HCT116 (cell line): ENCODE results near the gene MAP3K4. TPM values are rescaled to one million over a fixed set of nuclear protein-coding genes. Genes with fewer than 3 reads are reported as not detected.

Source experiments
- ATAC-seq: fragments of 200-7000 bp; cut with Tn5 transposase; 2 replicates; pipeline ENCODE4 v1.9.1; 2020; ENCODE audit warnings: mild to moderate bottlenecking, moderate library complexity
- BruUV-seq: library from RNA; stranded (reverse); fragments of 400-500 nt; replicated peaks from 2 replicates; lab custom pipeline; 2021; lab: Mats Ljungman, UMichigan
- CTCF ChIA-PET: fragments of 300-600 bp; sonication (Branson Sonifier 250); formaldehyde crosslinking; loops from one replicate; lab custom pipeline; 2021; ENCODE audit warnings: antibody characterized with exemption; lab: Charles Lee
- POLR2A ChIA-PET: fragments of 300-600, 350-600 bp; sonication (Branson Sonifier 250); formaldehyde crosslinking; loops from one replicate; lab custom pipeline; 2021; ENCODE audit warnings: antibody characterized with exemption; lab: Charles Lee
- RAD21 ChIA-PET, 2 experiments: fragments of 300-600 bp; sonication (Branson Sonifier 250); formaldehyde crosslinking; loops; one replicate each; lab custom pipeline; 2023; ENCODE audit warnings: low total read pairs in 2 of 2; ENCODE audit not compliant: uncharacterized antibody in 2 of 2, unreplicated experiment in 2 of 2, low non-redundant PET in 1 of 2; lab: Charles Lee
- DNase-seq: peaks from one replicate; pipeline ENCODE4 v3.0.0-alpha.2; 2010; ENCODE audit warnings: low read depth, low spot score
- H2AFZ ChIP-seq: fragments of 200-600 bp; shearing (Covaris generic), sonication (generic); 2 replicates; pipeline ENCODE4 v1.6.1; 2017; ENCODE audit warnings: low read depth, mixed run types, mixed read lengths, antibody characterized with exemption, low read length; ENCODE audit not compliant: poor library complexity, severe bottlenecking
- H3K27ac ChIP-seq: 2 replicates; pipeline ENCODE4 v1.5.1; 2012; ENCODE audit warnings: low read depth, low read length
- H3K27me3 ChIP-seq: fragments of 200-600 bp; sonication (generic); 2 replicates; pipeline ENCODE4 v1.6.1; 2016; ENCODE audit warnings: mixed run types, low read length, mixed read lengths; ENCODE audit not compliant: insufficient read depth
- H3K36me3 ChIP-seq, 2 experiments: fragments of 200-500 bp in 1 of 2; fragments of 200-600 bp in 1 of 2; sonication (Bioruptor generic) in 1 of 2; sonication (generic) in 1 of 2; 2 replicates each; pipeline versions ENCODE4 v1.5.1 to v1.6.1; 2014 to 2016; ENCODE audit warnings: low read length in 2 of 2, inconsistent platforms in 1 of 2, mixed read lengths in 1 of 2, mixed run types in 1 of 2; ENCODE audit not compliant: insufficient read depth in 2 of 2, control insufficient read depth in 1 of 2
- H3K4me1 ChIP-seq, 2 experiments: fragments of 200-600 bp in 1 of 2; sonication (generic) in 1 of 2; 2 replicates each; pipeline versions ENCODE4 v1.5.1 to v1.6.1; 2012 to 2017; ENCODE audit warnings: low read length in 2 of 2, inconsistent platforms in 1 of 2, mild to moderate bottlenecking in 1 of 2, mixed read lengths in 1 of 2, mixed run types in 1 of 2, moderate library complexity in 1 of 2; ENCODE audit not compliant: insufficient read depth in 2 of 2, control insufficient read depth in 1 of 2
- H3K4me2 ChIP-seq: fragments of 200-600 bp; sonication (generic); 2 replicates; pipeline ENCODE4 v1.6.1; 2017; ENCODE audit warnings: mixed run types, low read length, mixed read lengths
- H3K4me3 ChIP-seq, 2 experiments: fragments of 200-600 bp in 1 of 2; sonication (generic) in 1 of 2; replicated peaks in 1 of 2; 2 replicates each; pipeline ENCODE4 v1.5.1; 2011 to 2016; ENCODE audit warnings: low read length in 2 of 2, control low read depth in 1 of 2, low read depth in 1 of 2, mild to moderate bottlenecking in 1 of 2, mixed read lengths in 1 of 2, mixed run types in 1 of 2
- H3K79me2 ChIP-seq: fragments of 200-600 bp; sonication (generic); 2 replicates; pipeline ENCODE4 v1.6.1; 2017; ENCODE audit warnings: mild to moderate bottlenecking, mixed run types, low read length, moderate library complexity, mixed read lengths; ENCODE audit not compliant: insufficient read depth
- H3K9ac ChIP-seq: fragments of 200-600 bp; sonication (generic); 2 replicates; pipeline ENCODE4 v1.6.1; 2016; ENCODE audit warnings: low read length, mixed read lengths
- H3K9me2 ChIP-seq: fragments of 200-600 bp; sonication (generic), shearing (Covaris generic); 2 replicates; pipeline ENCODE4 v1.6.1; 2017; ENCODE audit warnings: mixed run types, mild to moderate bottlenecking, moderate library complexity; ENCODE audit not compliant: insufficient read depth
- H3K9me3 ChIP-seq, 2 experiments: fragments of 200-500 bp in 1 of 2; fragments of 200-600 bp in 1 of 2; sonication (Bioruptor generic) in 1 of 2; sonication (generic) in 1 of 2; 2 replicates each; pipeline ENCODE4 v1.6.1; 2014 to 2017; ENCODE audit warnings: low read length in 2 of 2, mixed read lengths in 2 of 2, inconsistent platforms in 1 of 2, low read depth in 1 of 2, mild to moderate bottlenecking in 1 of 2, mixed run types in 1 of 2, moderate library complexity in 1 of 2; ENCODE audit not compliant: control insufficient read depth in 1 of 2, insufficient read depth in 1 of 2
- H4K20me1 ChIP-seq: fragments of 200-600 bp; sonication (generic), shearing (Covaris generic); 2 replicates; pipeline ENCODE4 v1.6.1; 2017; ENCODE audit warnings: mixed run types, mild to moderate bottlenecking, moderate library complexity; ENCODE audit not compliant: insufficient read depth
- CEBPB ChIP-seq: IDR thresholded peaks from 2 replicates; pipeline ENCODE4 v1.6.1; 2012; ENCODE audit warnings: low read depth
- EGR1 ChIP-seq: IDR thresholded peaks from 2 replicates; pipeline ENCODE4 v1.6.1; 2012; ENCODE audit warnings: low read depth
- ELF1 ChIP-seq: IDR thresholded peaks from 2 replicates; pipeline ENCODE4 v1.6.1; 2012; ENCODE audit warnings: low read depth, borderline replicate concordance
- EZH2 ChIP-seq: fragments of 200-600 bp; sonication (generic); IDR thresholded peaks from 2 replicates; pipeline ENCODE4 v1.6.1; 2017; ENCODE audit warnings: antibody characterized with exemption, mixed run types
- EZH2phosphoT487 ChIP-seq: fragments of 200-600 bp; IDR thresholded peaks from 2 replicates; pipeline ENCODE4 v1.6.1; 2018; ENCODE audit warnings: antibody characterized with exemption, borderline replicate concordance
- FOSL1 ChIP-seq: IDR thresholded peaks from 2 replicates; pipeline ENCODE4 v1.6.1; 2012; ENCODE audit warnings: low read depth
- MAX ChIP-seq: IDR thresholded peaks from 2 replicates; pipeline ENCODE4 v1.6.1; 2012
- POLR2A ChIP-seq: IDR thresholded peaks from 2 replicates; pipeline ENCODE4 v1.7.0; 2011; ENCODE audit warnings: borderline replicate concordance; ENCODE audit not compliant: insufficient read depth, insufficient read length; ENCODE audit errors: extremely low read depth
- POLR2AphosphoS5 ChIP-seq: IDR thresholded peaks from 2 replicates; pipeline ENCODE4 v1.6.1; 2011; ENCODE audit warnings: mild to moderate bottlenecking, low read depth, low read length, moderate library complexity
- RAD21 ChIP-seq: IDR thresholded peaks from 2 replicates; pipeline ENCODE4 v1.6.1; 2012; ENCODE audit warnings: low read depth, mild to moderate bottlenecking
- REST ChIP-seq: IDR thresholded peaks from 2 replicates; pipeline ENCODE4 v1.6.1; 2012; ENCODE audit warnings: low read depth
- SRF ChIP-seq: IDR thresholded peaks from 2 replicates; pipeline ENCODE4 v1.6.1; 2012; ENCODE audit warnings: low read depth
- YY1 ChIP-seq: IDR thresholded peaks from 2 replicates; pipeline ENCODE4 v1.6.1; 2011; ENCODE audit warnings: low read length, low read depth, moderate library complexity, mild to moderate bottlenecking; ENCODE audit not compliant: insufficient replicate concordance; ENCODE audit errors: extremely low read depth
- ZFX ChIP-seq: fragments of 450-650 bp; IDR thresholded peaks from 2 replicates; pipeline ENCODE4 v1.6.1; 2017
- ZNF274 ChIP-seq: fragments of 200-500 bp; sonication (Bioruptor generic); IDR thresholded peaks from 2 replicates; pipeline ENCODE4 v1.6.1; 2014; ENCODE audit warnings: mild to moderate bottlenecking, low read depth, low read length, inconsistent platforms
- intact Hi-C: fragments of 100-400 bp; cut with micrococcal nuclease; formaldehyde crosslinking; loops from 2 replicates; pipeline ENCODE4 v1.10.0; 2022
- total RNA-seq: library from RNA; stranded (reverse); gene quantifications from one replicate; pipeline ENCODE4 v1.2.1, GENCODE V29; 2021; ENCODE audit not compliant: unreplicated experiment

Gene MAP3K4
- total RNA-seq, 1 experiment from 2014 or later = 46.5 TPM

- 0 out of 2 replicates have a peak, but pooled peaks have one; percentile 15 for TF ChIP-seq FOSL1
- TF ChIP-seq EZH2 = no peak
- TF ChIP-seq POLR2AphosphoS5 = 0 out of 2 replicates have a peak, but pooled peaks have one; percentile 6
- TF ChIP-seq SRF = no peak
- TF ChIP-seq MAX = no peak
Observed at GRCh38 chr6:160992061-160992979, 751 bp downstream of the MAP3K4 start (continued).

- H3K36me3 ChIP-seq = no peaks in the 10 kb centered on the region
- no TSS peak for BruUV-seq
- H3K4me3 ChIP-seq = peak overlapping the region; percentile 87 to 97
- peak overlapping the region; percentile 94 for H3K4me2 ChIP-seq
- no peaks in the 10 kb centered on the region for H3K27me3 ChIP-seq
- intact Hi-C loops = loop anchor here (5.0 kb wide), 3 partner anchors 61 to 379 kb away; no protein-coding TSS in a partner anchor
- no peak overlapping the region; the same call in 1 of the 2 replicates for H3K27ac ChIP-seq
- DNase-seq (no peak), ATAC-seq (no peak)
- TF ChIP-seq YY1 = no peak
- TF ChIP-seq ELF1 = no peak
- TF ChIP-seq EZH2 = no peak
- TF ChIP-seq FOSL1 = no peak
- no peak for TF ChIP-seq EZH2phosphoT487
- no peak for TF ChIP-seq EGR1
- TF ChIP-seq CEBPB = no peak
- TF ChIP-seq ZNF274 = no peak
- TF ChIP-seq ZFX = no peak
- no peak for TF ChIP-seq REST
- no peak for TF ChIP-seq POLR2A
- no peak for TF ChIP-seq RAD21
- H3K9ac ChIP-seq = no peak overlapping the region; the same call in 1 of the 2 replicates
- no peak overlapping the region for H2AFZ ChIP-seq
- H3K79me2 ChIP-seq = peaks cover 59% of the 10 kb centered on the region
- peaks cover 3 to 18% of the 10 kb centered on the region in 2 experiments; a peak in 3 of 4 replicates for H3K4me1 ChIP-seq
- POLR2A ChIA-PET = interaction anchor here (1.6 kb wide), 1 partner anchor 241 kb away, joined by 3 read pairs; no protein-coding TSS in a partner anchor
- no peaks in the 10 kb centered on the region for H3K9me3 ChIP-seq
- RAD21 ChIA-PET = interaction anchor here (0.9 to 1.7 kb wide), 3 partner anchors 242 to 378 kb away, joined by 3 to 4 read pairs (median 3); no protein-coding TSS in a partner anchor
- CTCF ChIA-PET = interaction anchor here (0.8 to 2.0 kb wide), 4 partner anchors 15 to 378 kb away, joined by 3 to 4 read pairs (median 4); no protein-coding TSS in a partner anchor
- H4K20me1 ChIP-seq = no peaks in the 10 kb centered on the region
- no peaks in the 10 kb centered on the region for H3K9me2 ChIP-seq
Observed at GRCh38 chr6:160992980-160993314, 1.4 kb downstream of the MAP3K4 start.
